Ovary (tissue), 3 donors: Measurements from ENCODE around the gene CDK6.

ENCODE experiments used
- CTCF ChIP-seq, 3 donors: fragments of 450-650 bp in 2 of 3; fragments of 200-600 bp in 1 of 3; IDR thresholded peaks; one replicate each; pipeline versions ENCODE4 v1.5.1 to v1.8.0; 2016 to 2022; ENCODE audit warnings: antibody characterized with exemption in 3 of 3, mild to moderate bottlenecking in 1 of 3
- POLR2A ChIP-seq: fragments of 450-650 bp; IDR thresholded peaks from one replicate; pipeline ENCODE4 v1.6.1; 2017; ENCODE audit warnings: antibody characterized with exemption, mild to moderate bottlenecking, moderate library complexity
- donor health status: DM: no; HTN: no; CAD: no.

GRCh38 chr7:92881091-92881485, 44.7 kb upstream of the CDK6 start:
- TF ChIP-seq CTCF (IDR thresholded peaks at IDR 0.05) (no peak), POLR2A (no peak)
